GM12874 (cell line): ENCODE results near the gene GPR107.

Experiments used
- CTCF ChIP-seq: IDR thresholded peaks from 2 replicates; pipeline ENCODE4 v1.5.1; 2011; ENCODE audit warnings: low read depth, mild to moderate bottlenecking, control low read depth, low read length, moderate library complexity; ENCODE audit not compliant: insufficient read depth

The GPR107 gene

GRCh38 chr9:130158001-130158400 lies 104.3 kb downstream of the GPR107 start:
- TF ChIP-seq CTCF, result no peak

- TF ChIP-seq CTCF, result no peak
These were observed 105.4 kb downstream of the GPR107 start for GRCh38 chr9:130159057-130159456.

GRCh38 chr9:130159915-130160670 lies 106.4 kb downstream of the GPR107 start:
- TF ChIP-seq CTCF, result no peak

- no peak for TF ChIP-seq CTCF
These were observed 107.3 kb downstream of the GPR107 start for GRCh38 chr9:130160862-130161470.

GRCh38 chr9:130165579-130165978 lies 111.9 kb downstream of the GPR107 start:
- TF ChIP-seq CTCF, result no peak

- TF ChIP-seq CTCF, result no peak
These were observed 112.7 kb downstream of the GPR107 start for GRCh38 chr9:130166399-130166798.

- TF ChIP-seq CTCF, result no peak
These were observed 114.2 kb downstream of the GPR107 start for GRCh38 chr9:130167927-130168326.
